GM21786 (cell line): ENCODE measurements around the gene JAK1.

Experiments
- ATAC-seq: cut with Tn5 transposase; IDR thresholded peaks from one replicate; pipeline ENCODE4 v1.9.1; 2021; ENCODE audit not compliant: unreplicated experiment

JAK1 gene

DNA sequence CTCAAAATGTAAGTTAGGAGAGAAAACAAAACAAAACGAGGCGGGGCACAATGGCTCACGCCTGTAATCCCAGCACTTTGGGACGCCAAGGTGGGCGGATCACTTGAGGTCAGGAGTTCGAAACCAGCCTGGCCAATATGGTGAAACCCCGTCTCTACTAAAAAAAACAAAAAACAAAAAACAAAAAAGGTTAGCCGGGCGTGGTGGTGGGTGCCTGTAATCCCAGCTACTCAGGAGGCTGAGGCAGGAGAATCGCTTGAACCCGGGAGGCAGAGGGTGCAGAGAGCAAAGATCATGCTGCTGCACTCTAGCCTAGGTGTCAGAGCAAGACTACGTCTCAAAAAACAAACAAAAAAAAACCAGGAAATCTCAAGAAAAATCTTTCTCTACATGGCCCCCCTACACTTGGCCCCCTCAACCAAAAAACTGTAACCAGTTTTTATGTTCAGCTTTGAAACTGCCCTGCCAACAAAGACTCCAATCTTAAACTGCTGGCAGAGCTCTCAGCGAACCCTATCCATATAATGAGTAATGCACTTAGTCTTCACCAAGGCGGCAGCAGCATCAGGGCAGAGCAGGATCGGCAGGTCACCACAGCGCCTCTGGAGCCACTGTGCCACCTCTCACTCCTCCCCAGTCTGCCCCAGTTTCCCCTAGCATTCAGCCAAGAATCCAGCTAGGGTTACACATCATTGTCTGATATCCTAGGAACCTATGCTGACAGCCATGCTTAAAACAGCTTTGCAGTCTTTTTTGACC is 71.7 kb downstream of the JAK1 start:
- no peak for ATAC-seq

DNA sequence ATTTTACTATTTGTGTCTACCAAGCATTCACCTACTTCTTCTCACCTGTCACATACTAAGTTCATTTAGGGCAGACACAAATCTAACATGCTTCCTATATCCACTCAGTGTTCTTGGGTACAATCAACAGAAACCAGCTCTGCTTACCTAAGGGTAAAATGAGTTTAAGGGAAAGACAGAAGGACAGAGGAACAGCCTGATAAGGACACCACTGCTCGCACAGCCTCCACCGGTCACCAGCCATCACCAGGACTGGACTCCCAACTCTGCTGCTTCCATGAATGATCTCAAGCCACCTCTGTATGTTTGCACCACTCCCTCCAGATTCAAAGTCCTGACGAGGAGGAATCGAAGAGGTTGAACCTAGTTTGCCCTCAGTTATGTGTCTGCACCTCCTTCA is 72.4 kb downstream of the JAK1 start:
- no peak for ATAC-seq

DNA sequence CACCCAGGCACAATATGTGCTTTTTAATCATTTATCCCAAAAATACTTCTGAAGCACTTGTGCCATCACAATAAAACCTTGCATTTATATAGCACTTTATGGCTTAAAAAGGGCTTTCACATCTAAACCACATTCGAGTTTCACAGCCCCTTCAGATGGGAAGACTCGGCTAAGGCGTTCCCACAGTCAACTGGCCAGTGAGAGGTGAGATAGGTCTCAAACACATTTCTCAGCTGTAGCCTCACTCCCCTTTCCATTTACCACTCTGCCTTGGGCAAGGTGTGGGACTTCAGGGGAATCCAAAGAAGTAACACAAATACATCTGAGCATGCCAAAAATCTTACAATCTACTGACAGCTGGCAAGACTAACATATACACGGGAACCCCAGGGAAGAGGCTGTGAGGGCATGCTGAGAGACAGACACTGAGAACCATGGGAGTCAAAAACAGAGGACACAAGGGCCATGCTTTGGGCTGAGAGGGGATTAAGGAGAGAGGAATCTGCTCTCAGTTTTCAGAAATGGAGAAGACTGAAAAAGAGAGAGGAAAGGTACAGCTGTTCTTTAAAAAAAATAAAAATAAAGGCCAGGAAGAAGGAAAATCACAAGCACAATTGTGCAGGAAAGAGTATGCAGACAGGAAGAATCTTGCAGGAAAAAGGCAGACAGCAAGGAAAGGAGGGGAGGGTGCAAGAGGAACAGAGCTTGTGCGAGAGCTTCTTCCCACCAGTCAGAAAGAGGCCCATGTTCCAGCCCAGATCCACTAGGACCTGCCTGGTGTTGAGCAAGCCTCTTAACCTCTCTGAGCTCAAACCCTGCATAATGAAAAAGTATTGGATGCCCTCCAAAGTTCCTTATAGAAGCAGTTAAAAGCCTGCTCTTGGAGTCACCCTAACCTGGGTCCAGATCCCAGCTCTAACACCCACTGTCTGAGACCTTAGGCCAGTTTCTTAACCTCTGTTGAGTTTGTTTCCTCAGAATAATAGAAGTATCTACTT is 73.5 kb downstream of the JAK1 start:
- ATAC-seq: no peak

DNA sequence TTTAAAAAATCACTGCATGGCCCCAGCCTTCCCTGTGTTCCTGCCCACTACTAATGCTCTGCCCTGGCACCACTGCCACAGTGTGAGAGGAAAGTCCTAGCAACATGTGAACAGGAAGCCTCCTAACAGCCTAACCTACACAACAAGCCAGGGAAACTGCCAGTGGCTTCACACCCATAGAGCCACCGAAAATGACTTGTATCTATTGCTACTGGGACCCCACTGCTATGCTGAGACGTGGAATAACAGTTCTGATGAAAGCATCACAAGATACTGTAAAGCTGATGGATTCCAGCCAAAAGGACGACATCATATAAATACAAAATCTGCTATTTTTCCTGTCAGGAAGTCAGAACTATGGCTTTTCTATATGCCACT is 74.9 kb downstream of the JAK1 start:
- ATAC-seq: no peak

DNA sequence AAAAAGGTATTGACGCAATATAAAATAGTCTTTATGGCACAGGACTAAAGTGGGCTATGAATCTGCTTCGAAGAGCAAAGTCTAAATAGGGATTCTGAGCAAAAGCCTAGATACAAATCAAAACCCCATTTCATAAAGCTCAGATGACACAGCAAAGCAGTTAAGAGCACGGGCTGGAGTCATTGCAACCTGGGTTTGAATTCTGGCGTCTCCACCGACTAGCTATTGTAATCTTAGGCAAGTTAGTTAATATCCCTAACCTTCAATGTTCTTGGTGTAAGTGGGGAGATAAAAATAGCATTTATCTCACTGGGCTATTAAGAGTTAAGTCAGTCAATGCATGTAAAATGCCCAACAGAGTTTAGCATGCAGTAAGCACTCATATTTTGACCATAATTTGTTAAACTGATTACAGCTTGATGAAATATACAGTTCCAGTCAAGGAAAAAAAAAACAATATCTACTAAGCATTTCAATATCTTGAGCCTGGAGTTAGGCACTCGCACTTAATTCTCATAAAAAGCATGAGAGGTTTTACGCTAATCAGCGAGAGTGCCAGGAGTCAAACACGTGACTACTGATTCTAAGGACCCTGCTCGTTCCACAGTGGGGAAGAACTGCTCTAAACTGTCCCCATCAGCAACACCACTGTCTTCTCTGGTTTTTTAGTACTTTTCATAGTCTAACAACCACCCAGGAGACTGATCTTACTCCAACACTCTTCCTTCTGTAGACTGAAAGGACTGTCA is 75.5 kb downstream of the JAK1 start:
- no peak for ATAC-seq

DNA sequence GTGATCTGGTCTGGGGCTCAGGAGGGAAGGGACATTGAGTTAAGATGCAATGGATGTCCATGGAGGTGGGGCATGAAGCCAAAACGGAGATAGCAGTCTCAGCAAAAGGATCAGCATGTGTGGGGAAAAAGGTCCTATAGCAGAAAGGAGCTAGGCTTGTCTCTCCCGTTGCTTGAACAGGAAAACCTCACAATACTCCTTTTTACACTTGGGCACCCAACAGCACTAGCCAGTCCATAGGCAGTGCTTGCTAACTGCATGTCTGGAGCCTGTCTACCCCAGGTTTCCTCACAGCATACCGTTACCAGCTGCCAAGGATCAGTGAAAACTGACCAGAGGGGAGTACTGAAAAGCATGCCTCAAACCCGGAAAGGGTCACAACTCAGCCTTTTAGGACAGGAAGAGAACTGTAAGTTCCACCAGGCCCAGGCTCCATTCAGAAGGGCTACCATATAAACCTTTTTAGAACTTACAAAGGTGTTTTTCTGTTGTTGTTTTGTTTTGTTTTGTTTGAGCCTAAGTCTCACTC is 78.6 kb downstream of the JAK1 start:
- no peak for ATAC-seq

DNA sequence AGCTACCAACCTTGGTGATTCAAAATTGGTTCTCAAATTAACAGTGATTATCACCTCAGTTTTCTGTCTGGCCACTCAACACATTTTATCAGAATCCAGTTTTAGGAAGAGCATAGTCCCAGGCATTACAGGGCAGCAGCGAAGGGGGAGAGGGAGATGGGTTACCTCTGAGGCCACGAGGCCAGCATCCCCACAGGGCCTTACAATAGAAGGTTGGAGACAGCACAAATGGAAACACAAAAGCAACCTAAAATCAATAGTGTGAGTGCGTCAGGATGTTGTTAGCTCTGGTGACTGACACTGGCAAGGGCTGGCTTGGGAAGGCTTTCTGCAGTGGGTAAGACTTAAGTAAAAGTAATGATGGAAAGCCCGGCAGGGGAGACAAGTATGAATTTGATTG is 79.5 kb downstream of the JAK1 start:
- ATAC-seq: no peak

DNA sequence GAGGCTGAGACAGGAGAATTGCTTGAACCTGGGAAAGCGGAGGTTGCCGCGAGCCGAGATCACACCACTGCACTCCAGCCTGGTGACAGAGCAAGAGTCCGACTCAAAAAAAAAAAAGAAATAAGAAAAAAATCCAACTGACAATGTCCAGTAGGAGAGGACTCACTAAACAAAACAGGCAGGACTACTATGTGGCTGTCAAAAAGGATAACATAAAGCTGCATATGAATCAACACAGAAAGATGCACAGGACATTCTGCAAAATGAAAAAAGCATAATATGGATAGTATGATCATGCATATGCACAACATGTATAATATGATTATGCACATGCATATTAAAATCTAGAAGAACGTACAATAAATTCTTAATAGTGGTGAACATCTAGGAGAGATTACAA is 80.7 kb downstream of the JAK1 start:
- no peak for ATAC-seq

DNA sequence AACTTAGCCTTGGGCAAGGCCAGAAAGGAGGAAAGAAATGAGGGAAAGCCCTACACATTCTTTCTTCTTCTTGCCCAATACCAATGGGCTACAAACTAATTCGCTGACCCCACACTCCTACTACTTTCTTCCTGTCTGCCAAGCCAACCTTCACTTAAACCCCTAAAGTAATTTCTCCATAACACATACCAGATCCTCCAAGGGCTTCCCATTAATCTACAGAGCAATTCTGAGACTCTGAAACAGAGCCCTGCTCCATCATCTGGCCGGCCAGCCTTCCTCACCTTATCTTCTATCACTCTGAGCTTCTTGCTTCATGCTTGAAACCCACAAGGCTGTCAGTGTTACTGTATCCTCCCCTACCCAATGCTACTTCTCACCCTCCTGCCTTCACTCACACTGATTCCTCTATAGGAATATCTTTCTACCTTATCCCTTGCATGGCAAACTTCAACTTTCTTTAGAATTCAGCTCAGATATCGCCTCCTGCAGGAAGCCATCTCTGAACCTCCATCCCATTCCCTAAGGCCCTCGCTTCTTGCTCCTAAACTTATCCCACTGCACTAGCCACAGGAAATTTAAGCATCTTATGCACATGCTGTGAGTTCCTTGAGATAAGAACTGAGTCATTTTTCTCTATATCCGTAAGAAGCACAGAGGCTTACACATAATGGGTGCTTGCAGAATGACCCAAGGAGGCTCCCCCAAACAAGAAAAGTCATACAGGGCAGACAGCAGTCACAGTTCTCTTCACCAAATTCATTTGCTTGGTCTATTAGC is 81.9 kb downstream of the JAK1 start:
- no peak for ATAC-seq

DNA sequence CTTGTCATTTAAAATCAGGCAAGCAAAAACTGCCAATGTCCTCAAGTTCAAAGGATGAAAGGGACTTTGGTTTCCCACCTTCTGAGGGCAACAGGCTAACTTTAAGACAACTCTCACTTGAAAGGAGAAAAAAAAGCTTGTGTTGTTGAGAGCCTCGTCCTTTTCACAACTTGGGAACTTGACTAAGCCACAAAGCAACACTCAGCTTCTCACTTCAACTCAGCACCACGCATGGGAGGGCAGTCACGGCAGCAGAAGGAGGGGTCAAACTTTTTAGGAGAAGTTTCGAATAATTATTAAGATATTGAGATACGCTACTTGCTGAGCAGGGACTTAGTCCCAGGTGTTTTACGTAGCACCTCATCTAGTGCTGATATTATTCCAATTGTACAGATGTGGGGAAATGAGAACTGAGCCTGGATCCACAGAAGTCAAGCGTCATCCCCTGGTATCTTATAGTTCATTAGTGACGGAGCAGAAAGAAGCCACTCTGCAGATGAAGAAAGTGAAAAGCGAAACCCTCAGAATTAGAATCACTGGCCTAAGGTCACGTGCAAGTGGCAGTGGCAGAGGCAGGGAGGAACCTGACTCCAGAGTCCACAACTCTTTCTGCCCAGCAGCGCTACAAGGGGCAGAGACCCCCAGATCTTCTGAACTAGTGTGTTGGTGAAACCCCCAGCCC is 83.6 kb downstream of the JAK1 start:
- ATAC-seq: peak; percentile 87

DNA sequence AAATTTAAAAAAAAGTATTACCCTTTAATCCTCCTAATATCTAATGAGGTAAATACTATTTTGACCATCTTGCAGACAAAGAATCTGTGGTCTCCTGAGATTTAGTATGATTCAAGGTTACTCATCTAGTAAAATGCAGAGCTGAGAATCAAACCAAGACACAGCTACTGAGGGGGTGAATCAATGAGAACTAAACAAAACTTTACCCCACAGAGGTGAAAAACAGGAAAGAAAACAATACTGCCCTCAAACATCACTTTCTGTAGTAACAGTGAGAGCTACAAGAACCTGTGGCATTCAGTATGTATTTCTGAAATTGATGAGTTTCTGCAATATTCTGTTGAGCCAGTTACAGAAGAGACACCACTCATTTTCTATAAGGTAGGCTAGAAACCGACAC is 85.1 kb downstream of the JAK1 start:
- ATAC-seq: no peak

DNA sequence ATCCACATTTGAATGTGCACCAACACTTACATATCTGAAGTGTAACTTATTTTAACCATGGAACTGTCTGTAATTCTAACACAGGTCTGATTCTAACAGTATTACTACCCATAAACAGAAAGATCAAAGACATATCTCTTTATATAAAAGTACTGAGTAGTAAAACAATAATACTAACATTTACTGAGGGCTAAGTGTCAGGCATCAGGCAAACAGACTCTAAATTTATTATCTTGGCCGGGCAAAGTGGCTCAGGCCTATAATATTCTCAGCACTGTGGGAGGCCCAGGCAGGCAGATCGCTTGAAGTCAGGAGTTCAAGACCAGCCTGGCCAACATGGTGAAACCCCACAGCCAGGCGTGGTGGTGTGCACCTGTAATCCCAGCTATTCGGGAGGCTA is 85.9 kb downstream of the JAK1 start:
- no peak for ATAC-seq

DNA sequence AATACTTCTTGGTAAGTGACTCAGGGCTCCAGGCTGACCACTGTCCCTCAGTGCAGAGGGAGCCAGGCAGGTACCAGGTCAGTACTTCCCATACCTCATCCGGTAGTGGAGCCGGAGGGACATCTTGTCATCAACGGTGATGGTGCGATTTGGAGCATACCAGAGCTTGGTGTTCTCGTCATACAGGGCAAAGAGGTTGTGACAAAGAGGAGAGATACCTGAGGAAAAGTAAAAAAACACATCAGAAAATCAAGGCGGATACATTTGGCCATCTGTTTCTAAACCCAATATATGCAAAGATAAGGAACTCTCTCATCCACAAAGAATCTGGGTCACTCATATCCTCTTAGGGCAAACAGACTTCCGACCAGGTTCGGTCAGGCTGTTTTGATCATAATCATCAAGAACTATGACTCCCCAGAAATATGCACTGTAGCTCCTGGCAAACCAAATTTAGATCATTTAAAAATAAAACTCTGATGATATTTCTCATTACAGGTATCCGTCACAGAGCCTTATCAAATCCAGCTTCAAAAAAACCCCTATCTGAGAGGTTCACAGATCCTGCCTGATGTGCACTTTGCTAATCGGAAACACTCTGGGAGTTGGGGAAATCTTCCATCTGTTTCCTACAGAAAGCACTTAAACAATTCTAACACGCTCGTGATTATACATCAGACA is 87.3 kb downstream of the JAK1 start:
- ATAC-seq: no peak

DNA sequence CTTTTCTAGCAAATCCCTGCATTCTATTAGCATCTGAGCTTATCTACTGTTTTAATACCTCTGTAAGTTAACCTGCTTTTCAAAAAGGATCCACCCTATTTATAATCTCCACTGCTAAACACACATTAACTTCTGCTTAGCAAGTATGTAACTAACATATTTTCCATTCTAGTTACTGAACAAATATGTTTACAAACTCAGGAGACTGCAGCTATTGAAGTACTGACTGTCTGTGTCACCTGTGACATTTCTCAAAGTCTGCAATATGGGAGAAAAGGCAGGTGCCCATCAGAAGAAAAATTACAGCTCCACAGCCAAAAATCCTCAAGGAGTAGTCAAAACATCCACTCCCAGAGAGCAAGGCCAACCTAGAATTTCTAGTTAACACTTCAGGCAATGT is 88.3 kb downstream of the JAK1 start:
- ATAC-seq: no peak

DNA sequence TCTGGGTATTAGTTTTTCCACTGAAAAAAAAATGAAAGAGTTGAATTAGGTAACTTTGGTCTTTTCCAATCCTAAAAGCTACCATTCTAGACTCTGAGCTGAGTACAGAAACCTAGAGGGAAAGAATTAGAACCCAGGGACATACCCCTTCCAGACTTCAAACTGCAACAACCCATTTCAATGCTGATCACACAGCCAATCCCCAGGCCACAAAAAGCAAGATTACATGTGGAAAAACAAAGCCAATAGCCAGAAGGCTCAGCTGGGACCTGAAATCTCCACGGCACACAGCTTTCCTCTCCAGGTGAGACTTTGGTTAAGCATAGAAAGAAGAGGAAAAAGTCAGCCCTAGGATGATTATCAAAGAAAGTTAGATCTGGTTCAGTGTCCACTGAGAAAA is 88.8 kb downstream of the JAK1 start:
- ATAC-seq: no peak

DNA sequence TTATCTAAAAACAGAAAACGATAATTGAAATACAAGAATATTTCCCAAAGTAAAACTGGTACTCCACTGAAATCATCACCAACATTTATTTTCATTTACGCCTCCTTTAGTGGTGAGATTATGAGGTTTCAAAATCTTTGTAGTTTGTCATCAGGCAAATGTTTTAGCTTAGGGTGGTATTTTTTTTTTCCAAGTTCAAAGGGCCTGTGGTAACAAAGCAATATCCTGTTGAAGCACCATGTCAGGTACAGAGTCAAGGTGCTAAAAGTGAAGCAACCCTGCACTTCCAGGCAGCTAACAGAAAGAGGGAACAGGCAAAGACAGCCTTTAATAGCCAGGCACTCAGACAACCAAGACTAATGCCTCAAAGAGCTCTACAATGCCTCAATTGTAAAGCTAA is 89.2 kb downstream of the JAK1 start:
- ATAC-seq: no peak

DNA sequence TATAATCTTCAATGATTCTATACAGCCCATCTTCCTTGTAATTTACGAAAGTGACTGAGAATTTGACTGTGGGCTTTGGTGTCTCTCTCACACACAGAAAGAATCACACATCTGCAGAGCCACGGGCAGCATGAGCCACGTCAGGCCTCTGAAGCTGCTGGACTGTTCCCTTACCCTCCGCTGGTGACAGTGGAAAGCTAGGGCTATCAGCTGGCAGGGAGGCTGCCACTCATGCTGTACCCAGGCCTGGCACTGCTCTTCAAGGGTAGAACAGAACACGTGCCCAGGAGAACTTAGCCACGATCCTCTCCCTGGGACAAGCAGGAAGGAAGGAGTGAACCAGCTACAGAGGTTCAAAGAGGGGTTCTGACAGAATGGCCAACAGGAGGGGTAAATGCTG is 90.7 kb downstream of the JAK1 start:
- ATAC-seq: no peak

DNA sequence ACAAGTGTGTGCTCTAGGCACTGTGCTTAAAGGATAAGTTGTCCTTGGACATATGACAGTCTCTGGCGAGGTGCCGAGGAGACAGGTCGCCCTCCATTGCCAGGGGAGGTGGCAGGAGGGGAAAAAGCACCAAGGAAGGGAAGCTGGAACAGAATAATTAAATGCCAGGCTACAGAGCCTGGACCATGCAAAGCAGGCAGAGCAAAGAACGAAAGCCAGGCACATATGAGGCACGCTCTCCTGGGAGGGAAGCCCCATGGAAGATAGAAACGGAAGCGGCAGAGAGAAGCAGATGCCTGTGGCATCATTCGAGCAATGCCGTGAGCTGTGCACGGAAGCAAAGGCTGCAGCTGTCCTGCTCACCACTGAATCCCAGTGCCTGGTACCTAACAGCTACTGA is 91.2 kb downstream of the JAK1 start:
- no peak for ATAC-seq

DNA sequence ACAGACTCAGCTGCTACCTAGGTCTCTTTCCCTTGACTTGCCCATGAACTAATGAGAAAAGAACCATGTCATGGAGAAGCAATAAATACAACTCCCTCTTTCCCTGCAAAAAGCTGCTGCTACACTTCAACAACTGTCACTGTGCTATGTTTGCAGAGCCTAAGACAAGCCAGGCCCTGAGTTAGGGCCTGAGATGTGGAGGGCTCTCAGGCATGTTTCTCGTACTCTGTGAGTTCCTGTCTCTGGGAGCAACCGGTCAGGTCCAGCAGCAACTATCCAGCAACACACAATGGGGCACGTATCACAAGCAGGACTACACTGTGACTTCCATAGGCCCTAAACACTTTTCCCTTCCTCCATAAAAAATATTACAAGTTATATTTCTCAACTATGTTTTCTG is 91.7 kb downstream of the JAK1 start:
- ATAC-seq: no peak
